GM18507 (cell line): ENCODE measurements around the gene NCEH1.

Experiments
- DNase-seq: peaks from one replicate; pipeline ENCODE4 v3.0.0; 2011; ENCODE audit warnings: low read depth; ENCODE audit not compliant: insufficient read length; ENCODE audit errors: extremely low spot score
- FAIRE-seq: peaks from 2 replicates; lab custom pipeline; 2011; peaks lifted over from hg19 to GRCh38; lab: Jason Lieb, UNC

The NCEH1 gene

DNA sequence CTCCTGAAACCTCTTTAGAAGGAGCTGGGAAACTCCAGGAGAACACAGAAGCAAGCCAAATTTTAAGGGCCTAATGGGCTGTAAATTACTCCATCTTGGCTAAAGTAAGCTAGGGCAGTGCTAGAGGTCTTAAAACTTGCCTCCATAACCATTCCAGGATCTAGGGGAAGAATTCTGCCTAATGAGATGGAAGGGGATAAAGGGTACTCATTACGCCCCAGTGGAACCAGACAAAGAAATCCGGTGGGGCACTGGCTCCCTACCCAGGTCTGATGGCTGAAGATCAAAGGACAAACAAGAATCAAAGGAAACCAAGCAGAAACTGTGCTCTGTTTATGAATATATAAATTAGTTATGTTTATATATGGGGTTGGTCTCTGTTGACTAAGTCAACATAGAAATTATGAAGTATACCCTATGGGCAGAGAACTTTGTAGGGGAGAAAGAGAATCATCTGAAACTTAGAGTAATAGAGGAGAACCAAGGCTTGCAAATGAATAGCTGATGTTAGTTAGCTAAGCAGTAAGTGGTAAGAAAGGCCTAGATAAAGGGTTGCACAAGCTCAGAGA lies 57.8 kb downstream of the NCEH1 start:
- no peak for DNase-seq
- no peak for FAIRE-seq

DNA sequence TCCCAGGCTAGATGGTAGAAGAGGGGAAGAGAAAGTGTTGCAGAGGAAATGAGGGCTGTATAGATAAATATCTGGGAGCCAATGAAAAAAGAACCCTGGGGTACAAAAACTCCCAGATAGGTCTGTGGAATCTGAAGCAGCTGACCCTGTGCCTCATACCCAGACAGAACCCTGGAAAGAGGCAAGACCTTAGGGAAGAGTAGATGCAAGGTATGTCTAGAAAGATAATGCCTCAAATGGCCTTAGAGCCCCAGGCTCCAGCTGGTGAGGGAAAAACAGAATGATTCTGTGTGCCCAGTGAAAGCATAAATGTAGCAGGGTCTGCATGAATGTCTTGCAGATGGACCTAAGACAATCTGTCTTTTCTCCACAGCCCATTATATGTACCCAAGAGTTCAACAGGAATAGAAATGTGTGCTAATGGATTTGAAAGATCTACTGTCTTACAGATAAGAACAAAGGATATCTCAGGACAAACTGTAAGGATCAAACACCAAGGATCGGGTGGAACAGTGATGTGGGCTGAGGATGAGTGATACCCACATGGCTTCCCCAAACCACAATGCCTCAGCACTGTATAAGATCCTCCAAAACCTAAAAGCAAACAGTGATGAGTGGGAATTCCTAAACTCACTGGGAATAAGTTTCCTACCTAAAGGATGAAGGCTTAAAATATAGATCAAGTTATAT lies 58.8 kb downstream of the NCEH1 start:
- DNase-seq (no peak), FAIRE-seq (no peak)

DNA sequence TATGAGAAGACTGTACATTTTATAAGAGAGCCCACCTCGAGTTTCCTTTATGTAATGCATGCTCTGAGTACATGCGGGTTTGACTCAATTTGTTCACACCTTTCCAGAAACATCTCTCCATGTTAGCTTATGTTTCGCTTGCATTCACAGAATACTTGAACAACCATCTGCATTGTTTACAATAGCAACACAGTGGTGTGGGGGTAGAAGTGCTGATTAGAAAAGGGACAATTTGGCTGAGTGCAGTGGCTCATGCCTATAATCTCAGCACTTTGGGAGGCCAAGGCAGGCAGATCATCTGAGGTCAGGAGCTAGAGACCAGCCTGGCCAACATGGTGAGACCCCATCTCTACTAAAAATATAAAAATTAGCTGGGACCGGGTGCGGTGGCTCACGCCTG lies 60.9 kb downstream of the NCEH1 start:
- FAIRE-seq (no peak), DNase-seq (no peak)

DNA sequence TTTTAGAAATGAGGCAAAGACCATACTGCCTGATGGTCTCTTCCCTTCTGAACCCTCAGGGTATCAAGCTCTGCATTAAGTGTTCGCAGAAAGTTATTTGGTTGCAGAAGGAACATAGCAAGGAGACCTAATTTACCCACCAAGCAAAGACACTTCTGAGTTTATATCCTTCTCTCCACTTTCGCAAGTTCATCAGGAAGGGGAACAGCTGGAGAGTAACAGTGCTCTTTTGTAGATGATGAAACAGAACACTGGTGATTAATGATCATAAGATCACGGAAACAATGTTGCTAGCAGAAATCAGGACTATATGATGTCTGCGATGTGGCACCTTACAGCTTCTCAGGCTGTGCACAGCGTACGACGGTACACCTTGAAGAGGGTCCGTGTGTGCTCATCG lies 62.1 kb downstream of the NCEH1 start:
- FAIRE-seq (no peak), DNase-seq (no peak)

DNA sequence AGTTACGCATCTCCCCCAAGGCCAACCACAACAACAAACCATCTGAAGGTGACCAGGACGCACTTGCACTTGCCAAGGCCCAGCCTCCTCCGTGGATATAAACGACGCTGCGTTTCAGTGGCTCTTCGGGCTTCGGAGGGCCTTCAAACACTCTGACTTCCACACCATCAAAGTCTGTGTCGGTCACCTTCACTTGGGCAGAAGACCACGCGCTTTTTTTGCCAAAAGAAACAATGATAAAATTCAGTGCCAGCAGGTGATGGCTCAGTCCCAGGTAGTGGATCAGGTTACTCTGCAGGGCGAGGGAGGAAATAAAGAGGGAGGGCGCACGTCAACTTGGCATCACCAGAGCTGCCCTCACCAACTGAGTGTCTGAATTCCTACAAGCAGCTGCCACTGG lies 63.0 kb downstream of the NCEH1 start:
- no peak for DNase-seq
- no peak for FAIRE-seq

DNA sequence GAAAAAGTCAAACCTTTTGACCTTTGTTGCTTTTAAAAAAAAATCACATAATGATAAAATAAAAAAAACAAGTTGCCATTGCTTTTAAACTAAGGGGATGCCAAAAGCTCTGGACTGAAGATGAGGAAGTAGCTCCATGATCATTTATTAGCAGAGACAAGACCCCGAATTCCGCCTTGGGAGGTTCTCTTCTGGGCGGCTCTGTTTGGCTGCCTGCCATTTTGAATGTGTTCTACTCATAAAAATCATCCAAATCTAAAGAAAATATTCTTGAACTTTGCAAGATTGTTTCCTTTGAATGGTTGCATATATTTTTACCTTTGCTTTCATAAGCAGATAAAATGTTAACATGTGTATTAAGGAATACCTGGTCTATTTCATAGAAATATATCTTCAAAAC lies 63.8 kb downstream of the NCEH1 start:
- DNase-seq, result no peak
- no peak for FAIRE-seq

DNA sequence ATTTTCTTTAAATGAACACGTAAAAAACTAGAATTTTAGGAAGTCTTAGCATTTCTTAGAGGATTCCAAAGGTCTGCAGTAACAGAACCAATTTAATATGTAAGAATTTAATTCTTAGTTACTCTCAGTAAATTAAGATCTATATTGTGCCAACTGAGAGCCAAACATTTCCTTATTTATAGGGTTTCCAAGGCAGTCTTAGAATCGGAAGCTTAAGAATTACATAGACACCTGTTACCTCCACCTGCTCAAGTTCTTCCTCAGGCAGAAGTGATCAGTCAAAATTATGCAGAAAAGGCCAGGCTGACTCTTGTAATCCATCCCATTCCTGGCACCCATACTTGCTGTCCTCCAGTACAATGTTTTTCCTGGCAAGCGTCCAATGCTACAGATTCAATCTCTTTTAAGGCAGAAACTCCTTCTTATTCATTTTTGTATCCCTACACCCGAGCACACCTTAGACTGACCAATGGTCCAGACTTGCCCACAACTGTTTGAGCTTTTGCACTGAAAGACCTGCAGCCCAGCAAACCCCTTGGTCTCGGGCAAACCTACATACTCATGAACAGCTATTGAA lies 64.3 kb downstream of the NCEH1 start:
- DNase-seq, result no peak
- FAIRE-seq, result no peak

DNA sequence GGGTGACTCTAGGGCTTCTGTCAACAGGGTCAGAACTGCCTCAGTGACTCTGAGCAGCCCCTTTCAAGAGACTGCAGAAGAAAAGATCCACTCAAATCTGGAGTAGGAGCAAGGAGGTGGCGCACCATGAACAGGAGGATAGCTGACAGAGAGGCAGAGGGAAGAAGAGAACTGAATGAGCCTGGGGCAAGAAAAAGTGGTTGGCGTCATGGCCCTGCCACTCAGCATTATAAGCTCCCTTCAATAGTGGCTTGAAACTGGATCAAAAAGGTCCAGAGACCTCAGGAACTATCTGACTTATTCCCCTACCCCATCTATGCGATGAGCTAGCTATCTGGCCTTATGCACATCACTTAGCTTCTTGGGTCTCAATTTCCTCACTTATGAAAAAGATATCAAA lies 66.6 kb downstream of the NCEH1 start:
- DNase-seq (no peak), FAIRE-seq (no peak)

DNA sequence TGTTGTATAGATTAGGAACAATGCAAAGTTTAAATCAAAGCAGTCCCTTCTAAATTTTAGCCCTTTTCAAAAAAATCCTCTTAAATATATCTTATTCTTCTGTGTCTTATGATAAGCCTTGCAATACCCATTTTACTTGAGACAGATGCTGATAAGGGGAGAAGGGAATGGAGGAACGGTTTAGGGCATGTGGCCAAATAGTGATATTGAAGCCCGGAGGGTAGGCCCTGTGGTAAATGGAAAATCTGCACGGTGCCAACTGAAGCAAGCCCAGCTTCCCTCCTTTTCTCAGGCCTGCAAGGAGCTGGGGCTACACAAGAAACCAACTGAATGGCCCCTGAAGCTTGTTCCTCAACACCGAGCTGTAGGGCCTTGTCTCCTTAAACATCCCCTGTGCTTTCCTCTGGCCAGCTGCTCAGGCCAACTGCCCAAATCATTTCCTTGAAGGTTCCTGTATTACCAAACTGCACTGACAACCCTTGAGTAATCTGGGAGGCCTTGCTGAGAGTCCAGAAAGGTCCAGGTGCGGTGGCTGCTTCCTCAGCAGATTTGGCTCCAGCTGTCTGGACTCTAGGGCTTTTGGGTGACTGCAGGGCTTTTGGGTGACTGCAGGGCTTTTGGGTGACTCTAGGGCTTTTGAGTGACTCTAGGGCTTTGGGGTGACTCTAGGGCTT lies 67.2 kb downstream of the NCEH1 start:
- FAIRE-seq, result no peak
- no peak for DNase-seq

DNA sequence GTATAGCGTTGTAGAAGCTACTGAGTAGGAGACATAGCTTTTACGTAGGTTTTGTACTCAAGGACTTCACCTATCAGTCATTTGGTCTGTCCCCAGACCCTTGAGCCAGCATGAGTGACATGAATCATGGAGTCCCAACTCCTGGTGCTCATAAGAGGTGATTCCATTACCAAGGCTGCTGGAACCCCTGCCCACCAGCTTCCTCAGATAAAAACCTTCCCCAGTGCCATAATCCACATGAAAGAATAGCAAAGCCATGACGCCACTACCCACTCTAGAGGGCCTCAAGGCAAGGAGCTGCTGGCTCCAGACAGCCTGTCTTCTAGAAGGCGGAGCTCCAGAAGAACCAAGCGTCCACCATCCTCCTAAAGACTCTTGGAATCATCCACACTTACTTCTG lies 69.6 kb downstream of the NCEH1 start:
- DNase-seq (no peak), FAIRE-seq (no peak)

DNA sequence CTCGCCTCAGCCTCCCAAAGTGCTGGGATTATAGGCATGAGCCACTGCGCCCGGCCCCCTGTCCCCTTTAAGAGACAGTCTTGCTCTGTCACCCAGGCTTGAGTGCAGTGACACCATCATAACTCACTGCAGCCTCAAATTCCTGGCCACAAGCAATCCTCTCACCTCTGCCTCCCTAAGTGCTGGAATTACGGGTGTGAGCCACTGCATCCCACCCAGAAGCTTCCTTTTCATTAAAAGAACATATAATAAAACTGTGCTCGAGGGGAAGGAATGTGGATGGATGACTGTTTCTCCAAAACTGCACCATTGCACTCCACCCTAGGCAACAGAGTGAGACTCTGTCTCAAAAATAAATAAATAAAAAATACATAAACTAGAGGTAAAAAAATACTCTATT lies 70.1 kb downstream of the NCEH1 start:
- no peak for FAIRE-seq
- no peak for DNase-seq

DNA sequence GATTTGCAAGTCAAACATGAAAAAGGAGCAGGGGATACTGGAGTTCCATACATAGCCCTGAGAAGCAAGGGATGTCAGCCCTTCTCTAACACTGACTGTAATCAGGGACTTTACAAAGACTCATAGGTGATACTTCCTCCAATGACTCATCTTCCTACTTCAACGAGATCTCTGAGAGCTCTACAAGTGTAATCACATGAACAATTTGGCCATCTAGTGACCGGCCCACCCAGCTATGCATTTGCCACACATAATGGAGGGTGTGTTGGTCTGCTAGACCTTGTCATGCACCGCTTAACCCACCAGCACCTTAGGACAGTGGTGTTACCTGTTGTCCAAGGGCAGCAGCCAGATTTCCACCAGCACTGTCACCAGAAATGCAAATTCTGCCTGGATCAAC lies 75.3 kb downstream of the NCEH1 start:
- DNase-seq, result peak; percentile 30
- peak; percentile 78 for FAIRE-seq

DNA sequence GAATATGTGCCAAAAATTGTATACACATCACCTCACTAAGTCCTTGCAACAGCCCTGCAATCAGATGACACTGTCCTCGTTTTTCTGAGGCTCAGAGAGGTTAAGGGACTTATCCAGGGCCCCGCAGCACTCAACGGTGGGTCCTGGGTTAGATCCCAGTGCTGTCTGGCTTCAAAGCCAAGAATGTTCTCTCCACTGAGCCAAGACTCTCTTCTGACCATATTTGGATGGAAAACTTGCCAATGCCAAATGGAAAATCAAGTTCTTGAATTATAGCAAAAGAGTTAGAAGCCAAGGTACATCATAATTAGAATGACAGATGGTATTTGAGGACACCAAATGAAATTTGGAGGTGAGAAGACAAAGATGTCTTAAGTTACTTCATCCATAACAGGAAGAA lies 75.9 kb downstream of the NCEH1 start:
- FAIRE-seq (no peak), DNase-seq (no peak)

DNA sequence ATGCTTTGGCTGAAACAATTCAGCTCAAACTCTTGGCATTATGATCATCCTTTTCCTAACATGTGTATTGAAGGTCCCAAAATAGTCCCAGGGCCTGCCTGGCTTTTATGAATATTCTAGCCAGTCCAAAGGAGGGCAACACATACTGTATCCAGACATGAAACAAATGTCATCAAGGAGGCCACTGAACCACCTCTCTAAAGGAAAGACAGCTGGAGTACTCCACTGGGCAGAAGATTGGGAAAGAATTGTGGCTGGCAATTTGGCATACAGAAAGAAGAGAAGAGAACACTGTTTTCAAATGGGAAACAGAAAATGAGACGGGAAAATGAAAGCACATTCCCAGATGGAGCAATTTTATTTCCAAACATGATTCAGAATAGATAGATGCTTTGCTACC lies 80.6 kb downstream of the NCEH1 start:
- DNase-seq (no peak), FAIRE-seq (no peak)

DNA sequence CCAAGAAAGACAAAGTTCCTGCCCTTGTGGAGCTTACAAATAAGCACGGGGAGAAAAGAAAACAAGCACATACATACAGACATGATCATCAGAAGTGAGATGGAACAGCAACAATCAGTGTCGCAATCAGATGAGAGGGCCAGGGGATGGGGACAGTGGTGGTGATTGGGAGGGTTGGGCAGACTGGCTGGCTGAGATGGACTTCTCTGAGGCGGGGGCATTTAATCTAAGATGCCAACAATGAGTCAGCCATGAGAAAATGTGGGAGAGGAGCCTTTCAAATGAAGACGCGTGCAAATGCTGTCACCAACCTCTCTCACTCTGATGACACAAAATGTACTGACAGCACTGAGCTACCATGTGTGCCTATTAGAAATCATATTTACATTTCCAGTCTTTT lies 81.4 kb downstream of the NCEH1 start:
- FAIRE-seq (no peak), DNase-seq (no peak)

DNA sequence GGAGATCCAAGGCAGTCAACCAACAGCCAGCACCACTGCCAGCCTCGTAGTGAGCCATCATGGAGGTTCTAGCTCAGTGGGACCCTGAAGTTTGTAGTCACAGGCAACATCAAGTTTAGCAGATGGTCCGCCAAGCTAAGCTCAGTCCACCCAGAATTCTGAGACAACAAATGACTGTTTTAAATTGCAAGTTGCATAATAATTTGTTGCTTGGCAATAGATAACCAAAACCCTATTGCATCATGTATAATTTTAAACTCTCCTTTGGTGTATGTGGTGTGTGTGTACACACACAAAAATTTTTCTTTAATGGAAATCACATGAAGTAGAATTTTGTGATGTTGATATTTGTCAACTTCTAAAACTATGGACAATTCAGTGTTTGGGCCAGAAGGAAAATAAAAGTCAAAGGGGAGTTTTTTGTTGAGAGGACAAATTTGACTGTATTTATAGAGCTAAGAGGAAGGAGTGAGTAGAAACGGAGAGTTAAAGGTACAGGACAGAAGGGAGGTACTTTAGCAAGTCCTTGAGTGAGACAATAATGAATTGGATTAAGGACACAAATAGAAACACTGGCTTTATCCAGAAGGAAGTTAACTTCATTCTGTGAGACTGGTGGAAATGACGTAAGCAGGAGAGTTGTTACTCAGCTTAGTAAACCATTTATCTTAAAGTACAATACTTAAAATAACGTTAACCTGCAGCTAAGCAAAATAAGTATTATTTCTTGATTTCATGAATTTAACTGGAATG lies 83.6 kb downstream of the NCEH1 start:
- no peak for FAIRE-seq
- no peak for DNase-seq

DNA sequence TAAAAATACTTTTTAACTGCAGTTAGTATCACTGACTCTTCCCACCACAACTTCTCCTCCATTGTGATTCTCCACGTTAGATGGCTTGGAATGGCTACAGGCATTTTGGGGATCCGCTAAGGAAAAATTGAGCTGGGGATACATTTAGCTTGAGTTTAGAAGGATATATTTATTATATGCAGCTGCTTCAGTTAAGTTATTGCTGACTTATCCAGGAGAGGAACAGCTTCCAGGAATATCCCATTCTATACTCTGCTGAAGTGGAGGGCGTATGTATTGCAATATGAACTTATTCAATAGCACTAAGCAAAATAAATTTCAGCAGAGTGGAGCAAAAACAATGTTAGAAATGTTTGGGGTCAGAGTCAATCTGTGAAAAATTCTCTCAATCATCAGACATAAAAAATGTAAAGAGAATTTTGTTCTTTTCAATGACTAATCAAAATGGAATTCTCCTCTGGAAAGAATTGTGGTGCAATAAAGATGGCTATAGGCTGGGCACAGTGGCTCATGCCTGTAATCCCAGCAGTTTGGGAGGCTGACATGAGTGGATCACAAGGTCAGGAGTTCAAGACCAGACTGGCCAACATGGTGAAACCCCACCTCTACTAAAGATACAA lies 84.7 kb downstream of the NCEH1 start:
- no peak for DNase-seq
- no peak for FAIRE-seq

DNA sequence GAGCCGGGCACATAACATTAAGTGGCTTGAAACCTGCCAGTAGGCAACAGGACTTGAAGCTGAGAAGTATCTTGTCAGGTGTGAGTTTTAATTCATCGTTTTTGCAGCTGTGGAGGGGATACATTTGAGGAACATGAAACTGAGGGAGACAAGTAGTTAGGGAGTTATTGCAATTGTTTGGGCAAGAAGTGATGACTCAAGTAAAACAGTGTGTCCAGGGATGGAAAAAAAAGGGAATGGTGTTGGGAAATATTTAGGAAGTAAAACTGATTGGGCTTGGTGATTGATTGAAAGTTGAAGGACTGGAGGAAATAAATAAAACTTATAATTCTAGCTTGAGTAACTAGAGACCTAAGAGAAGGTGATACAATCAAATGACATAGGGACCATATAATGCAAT lies 85.5 kb downstream of the NCEH1 start:
- FAIRE-seq (no peak), DNase-seq (no peak)

DNA sequence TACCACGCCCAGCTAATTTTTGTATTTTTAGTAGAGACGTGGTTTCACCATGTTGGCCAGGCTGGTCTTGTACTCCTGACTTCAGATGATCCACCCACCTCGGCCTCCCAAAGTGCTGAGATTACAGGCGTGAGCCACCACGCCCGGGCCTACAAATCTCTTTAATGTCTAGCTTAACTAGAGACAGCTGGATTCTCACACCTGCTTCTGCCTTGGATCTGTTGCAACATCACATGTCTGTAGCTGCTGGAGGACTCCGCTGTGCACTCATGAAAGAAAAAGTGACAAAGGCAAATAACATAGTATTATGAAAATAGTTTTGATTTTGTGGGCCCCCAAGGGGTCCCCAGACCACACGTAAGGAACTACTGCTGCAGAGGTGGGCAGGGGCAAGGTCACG lies 85.9 kb downstream of the NCEH1 start:
- FAIRE-seq, result no peak

More for the DNA sequence above, 85.9 kb downstream of the NCEH1 start:
- no peak for DNase-seq
